Measurements from ENCODE around the gene ADARB1.

- TF ChIP-seq MXI1 (IDR thresholded peaks at IDR 0.05; ENCODE audit: low read depth, low read length): no peak
- no peak for TF ChIP-seq POLR3G (IDR thresholded peaks at IDR 0.05; ENCODE audit: extremely low read depth, insufficient read length, insufficient replicate concordance)
- TF ChIP-seq, protein P1, sequence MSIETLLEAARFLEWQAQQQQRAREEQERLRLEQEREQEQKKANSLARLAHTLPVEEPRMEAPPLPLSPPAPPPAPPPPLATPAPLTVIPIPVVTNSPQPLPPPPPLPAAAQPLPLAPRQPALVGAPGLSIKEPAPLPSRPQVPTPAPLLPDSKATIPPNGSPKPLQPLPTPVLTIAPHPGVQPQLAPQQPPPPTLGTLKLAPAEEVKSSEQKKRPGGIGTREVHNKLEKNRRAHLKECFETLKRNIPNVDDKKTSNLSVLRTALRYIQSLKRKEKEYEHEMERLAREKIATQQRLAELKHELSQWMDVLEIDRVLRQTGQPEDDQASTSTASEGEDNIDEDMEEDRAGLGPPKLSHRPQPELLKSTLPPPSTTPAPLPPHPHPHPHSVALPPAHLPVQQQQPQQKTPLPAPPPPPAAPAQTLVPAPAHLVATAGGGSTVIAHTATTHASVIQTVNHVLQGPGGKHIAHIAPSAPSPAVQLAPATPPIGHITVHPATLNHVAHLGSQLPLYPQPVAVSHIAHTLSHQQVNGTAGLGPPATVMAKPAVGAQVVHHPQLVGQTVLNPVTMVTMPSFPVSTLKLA (conservative IDR thresholded peaks at IDR 0.05): no peak
- TF ChIP-seq SIN3A (IDR thresholded peaks at IDR 0.05; ENCODE audit: borderline replicate concordance in 2 of 2, control insufficient read depth in 1 of 2, low read depth in 2 of 2, low read length in 2 of 2): no peak
- TF ChIP-seq ZNF263 (CRISPR knock-in tag; IDR thresholded peaks at IDR 0.05; ENCODE audit: borderline replicate concordance): no peak
- TF ChIP-seq CTCF (IDR thresholded peaks at IDR 0.05 in 2 of 3, conservative IDR thresholded peaks at IDR 0.05 in 1 of 3; ENCODE audit: insufficient read depth in 2 of 3, low read depth in 1 of 3, low read length in 3 of 3): no peak
- TF ChIP-seq, protein P2, sequence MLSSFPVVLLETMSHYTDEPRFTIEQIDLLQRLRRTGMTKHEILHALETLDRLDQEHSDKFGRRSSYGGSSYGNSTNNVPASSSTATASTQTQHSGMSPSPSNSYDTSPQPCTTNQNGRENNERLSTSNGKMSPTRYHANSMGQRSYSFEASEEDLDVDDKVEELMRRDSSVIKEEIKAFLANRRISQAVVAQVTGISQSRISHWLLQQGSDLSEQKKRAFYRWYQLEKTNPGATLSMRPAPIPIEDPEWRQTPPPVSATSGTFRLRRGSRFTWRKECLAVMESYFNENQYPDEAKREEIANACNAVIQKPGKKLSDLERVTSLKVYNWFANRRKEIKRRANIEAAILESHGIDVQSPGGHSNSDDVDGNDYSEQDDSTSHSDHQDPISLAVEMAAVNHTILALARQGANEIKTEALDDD (IDR thresholded peaks at IDR 0.05): no peak
- no peak for TF ChIP-seq JUND (IDR thresholded peaks at IDR 0.05; ENCODE audit: borderline replicate concordance, low read depth, low read length)
- TF ChIP-seq JUND (tag; IDR thresholded peaks at IDR 0.05; ENCODE audit: borderline replicate concordance, low read depth, low read length): no peak
- no peak for TF ChIP-seq RNF2 (IDR thresholded peaks at IDR 0.05)
- no peak for TF ChIP-seq ZFP36 (IDR thresholded peaks at IDR 0.05; ENCODE audit: low read depth, low read length, partially characterized antibody)
- no peak for TF ChIP-seq TFE3 (CRISPR knock-in tag; IDR thresholded peaks at IDR 0.05)
- TF ChIP-seq RBM25 (IDR thresholded peaks at IDR 0.05; ENCODE audit: low read depth, low read length, severe bottlenecking): no peak
- no peak for TF ChIP-seq HEY1 (CRISPR knock-in tag; IDR thresholded peaks at IDR 0.05; ENCODE audit: borderline replicate concordance)
- no peak for TF ChIP-seq TEAD2 (tag; IDR thresholded peaks at IDR 0.05)
These were observed 184.9 kb downstream of the ADARB1 start for GRCh38 chr21:45259206-45259840.

Measured in K562 (cell line).